HG03558 (cell line): Measurements from ENCODE around the gene USP34.

ENCODE experiments used
- ATAC-seq: cut with Tn5 transposase; IDR thresholded peaks from one replicate; pipeline ENCODE4 v1.9.1; 2021; ENCODE audit warnings: moderate number of reproducible peaks; ENCODE audit not compliant: unreplicated experiment; ENCODE audit errors: extremely low read depth

Gene USP34

DNA sequence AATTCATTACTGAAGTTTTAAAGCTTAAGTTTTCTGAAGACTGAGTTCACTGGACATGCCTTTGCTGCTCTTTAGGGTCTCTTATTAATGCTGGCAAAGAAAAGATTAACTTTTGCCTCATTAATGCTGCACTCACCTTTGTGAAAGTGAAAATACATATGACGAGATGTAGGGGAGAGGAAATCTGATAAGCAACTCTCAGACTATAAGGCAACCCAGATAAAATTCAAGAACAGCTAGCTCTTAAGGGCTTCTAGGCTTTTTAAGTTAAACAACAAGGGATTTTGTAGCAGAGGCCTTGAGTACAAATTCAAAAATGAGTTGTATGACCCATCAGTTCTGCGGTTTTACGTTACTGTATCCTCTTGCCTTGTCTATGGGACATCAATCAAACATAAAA, 143.7 kb downstream of the USP34 start:
- no peak for ATAC-seq

DNA sequence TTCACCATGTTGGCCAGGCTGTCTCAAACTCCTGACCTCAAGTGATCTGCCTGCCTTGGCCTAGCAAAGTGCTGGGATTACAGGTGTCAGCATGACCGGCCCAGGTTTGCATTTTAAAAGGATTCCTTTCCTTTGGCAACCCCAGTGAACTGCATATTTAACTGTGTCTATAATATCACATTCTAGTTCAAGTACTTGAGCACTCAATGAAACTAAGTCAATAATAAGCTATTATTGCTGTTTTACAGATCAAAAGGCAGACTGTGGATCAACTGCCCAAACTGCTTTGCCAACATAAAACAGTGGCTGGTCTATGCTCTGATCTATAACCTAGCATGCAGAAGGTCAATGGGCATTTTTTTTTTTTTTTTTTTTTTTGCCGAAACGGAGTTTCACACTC, 144.5 kb downstream of the USP34 start:
- no peak for ATAC-seq

- no peak for ATAC-seq
These were observed 150.7 kb downstream of the USP34 start for GRCh38 chr2:61320181-61320580.

GRCh38 chr2:61318553-61318952, 152.3 kb downstream of the USP34 start:
- ATAC-seq: no peak

GRCh38 chr2:61295981-61296380, 174.9 kb downstream of the USP34 start:
- no peak for ATAC-seq

GRCh38 chr2:61291851-61292575, 178.9 kb downstream of the USP34 start:
- no peak for ATAC-seq

- ATAC-seq: no peak
These were observed 182.6 kb downstream of the USP34 start for GRCh38 chr2:61288070-61288841.

GRCh38 chr2:61287254-61287653, 183.6 kb downstream of the USP34 start:
- no peak for ATAC-seq

- ATAC-seq: no peak
These were observed 187.3 kb downstream of the USP34 start for GRCh38 chr2:61283443-61284160.

DNA sequence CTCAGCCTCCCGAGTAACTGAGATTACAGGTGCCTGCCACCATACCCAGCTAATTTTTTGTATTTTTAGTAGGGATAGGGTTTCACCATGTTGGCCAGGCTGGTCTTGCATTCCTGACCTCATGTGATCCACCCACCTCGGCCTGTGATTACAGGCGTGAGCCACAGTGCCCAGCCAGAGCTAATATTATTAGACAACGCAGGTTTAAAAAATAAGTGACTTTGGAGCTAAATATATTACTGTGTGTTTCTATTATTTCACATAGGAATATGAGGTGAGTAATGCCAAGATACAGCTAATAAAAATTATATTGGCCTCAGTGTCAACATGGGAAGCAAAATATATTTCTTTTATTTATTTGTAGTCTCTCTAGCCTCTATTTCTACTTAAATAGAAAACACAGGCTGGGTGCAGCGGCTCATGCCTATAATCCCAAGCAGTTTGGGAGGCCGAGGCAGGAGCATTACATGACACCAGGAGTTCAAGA, 188.7 kb downstream of the USP34 start:
- no peak for ATAC-seq

GRCh38 chr2:61281321-61281720, 189.6 kb downstream of the USP34 start:
- ATAC-seq: no peak

DNA sequence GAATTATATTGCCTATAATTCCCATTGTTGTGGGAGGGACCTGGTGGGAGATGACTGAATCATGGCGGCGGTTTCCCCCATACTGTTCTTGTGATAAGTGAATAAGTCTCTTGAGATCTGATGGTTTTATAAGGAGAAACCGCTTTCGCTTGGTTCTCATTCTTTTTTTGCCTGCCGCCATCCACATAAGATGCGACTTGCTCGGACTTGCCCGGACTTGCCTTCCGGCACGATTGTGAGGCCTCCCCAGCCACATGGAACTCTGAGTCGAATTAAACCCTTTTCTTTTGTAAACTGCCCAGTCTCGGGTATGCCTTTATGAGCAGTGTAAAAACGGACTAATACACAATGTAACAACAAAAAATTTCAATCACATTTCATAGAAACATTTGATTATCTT, 193.1 kb downstream of the USP34 start:
- ATAC-seq: no peak

GRCh38 chr2:61275575-61276184, 195.2 kb downstream of the USP34 start:
- no peak for ATAC-seq

DNA sequence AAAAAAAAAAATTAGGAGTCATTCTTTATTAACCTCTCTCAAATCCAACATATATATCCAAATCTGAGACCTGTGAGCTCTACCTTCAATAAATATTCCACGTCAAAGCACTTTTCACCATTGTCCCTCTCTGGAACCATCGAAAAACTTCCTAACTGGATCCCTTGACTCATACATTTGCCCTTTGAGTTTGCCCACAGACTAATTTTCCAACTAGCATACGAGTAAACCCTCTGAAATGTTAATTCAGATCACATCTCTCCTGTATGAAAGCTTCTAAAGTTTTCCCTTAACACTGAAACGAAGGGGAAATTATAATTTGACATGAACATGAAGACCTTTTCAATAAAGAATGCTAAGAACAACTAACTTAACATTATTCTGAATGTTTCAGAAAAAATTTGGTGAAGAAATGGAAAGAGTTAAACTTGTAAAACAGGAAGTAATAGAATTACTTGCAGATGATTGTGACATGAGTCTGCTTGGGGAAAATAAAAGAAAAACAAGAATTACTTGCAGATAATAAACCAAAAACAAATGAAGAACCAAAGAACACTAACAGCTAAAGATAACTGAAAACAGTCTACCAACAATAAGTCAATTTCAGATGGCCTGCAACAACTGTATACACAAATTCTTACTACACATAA, 198.3 kb downstream of the USP34 start:
- no peak for ATAC-seq

DNA sequence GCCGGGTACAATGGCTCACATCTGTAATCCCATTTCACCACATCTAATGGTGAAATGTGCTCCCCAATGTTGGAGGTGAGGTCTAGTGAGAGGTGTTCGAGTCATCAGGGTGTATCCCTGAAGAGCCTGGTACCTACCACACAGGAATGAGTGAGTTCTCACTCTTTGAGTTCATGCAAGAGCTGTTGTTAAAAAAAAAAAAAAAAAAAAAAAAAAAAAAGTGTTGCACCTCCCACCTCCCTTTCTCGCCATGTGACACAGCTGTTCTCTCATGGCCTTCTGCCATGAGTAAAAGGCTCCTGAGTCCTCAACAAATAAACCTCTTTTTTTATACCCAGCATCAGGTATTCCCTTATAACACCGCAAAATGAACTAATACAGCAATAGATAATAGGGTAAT, 202.6 kb downstream of the USP34 start:
- ATAC-seq: no peak

GRCh38 chr2:61266632-61267505, 204.0 kb downstream of the USP34 start:
- no peak for ATAC-seq

GRCh38 chr2:61263830-61264229, 207.1 kb downstream of the USP34 start:
- ATAC-seq: no peak

GRCh38 chr2:61262699-61263098, 208.2 kb downstream of the USP34 start:
- no peak for ATAC-seq

DNA sequence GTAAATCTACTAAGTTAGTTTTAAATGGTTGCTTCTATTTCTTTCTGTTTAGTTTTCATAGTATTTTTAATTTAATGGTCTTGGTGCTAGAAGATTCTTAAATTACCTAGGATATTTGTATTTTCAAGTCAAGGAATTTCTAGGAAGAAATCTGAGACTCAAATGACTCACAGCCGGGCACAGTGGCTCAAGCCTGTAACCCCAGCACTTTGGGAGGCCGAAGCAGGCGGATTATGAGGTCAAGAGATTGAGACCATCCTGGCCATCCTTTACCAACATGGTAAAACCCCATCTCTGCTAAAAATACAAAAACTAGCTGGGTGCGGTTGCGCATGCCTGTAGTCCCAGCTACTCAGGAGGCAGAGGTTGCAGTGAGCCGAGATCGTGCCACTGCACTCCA, 213.4 kb downstream of the USP34 start:
- no peak for ATAC-seq
